Germinal center (tissue), 1 donor: Measurements from ENCODE around the gene EXOSC7.
"Not testable (repeated sequence)": the region's sequence is repeated elsewhere in the genome, so short reads cannot be mapped to it uniquely, and the experiment has no call there.

ENCODE experiments used
- DNase-seq: peaks from one replicate; pipeline ENCODE4 v3.0.0; 2012; ENCODE audit warnings: mixed read lengths, low spot score

The EXOSC7 gene

DNA sequence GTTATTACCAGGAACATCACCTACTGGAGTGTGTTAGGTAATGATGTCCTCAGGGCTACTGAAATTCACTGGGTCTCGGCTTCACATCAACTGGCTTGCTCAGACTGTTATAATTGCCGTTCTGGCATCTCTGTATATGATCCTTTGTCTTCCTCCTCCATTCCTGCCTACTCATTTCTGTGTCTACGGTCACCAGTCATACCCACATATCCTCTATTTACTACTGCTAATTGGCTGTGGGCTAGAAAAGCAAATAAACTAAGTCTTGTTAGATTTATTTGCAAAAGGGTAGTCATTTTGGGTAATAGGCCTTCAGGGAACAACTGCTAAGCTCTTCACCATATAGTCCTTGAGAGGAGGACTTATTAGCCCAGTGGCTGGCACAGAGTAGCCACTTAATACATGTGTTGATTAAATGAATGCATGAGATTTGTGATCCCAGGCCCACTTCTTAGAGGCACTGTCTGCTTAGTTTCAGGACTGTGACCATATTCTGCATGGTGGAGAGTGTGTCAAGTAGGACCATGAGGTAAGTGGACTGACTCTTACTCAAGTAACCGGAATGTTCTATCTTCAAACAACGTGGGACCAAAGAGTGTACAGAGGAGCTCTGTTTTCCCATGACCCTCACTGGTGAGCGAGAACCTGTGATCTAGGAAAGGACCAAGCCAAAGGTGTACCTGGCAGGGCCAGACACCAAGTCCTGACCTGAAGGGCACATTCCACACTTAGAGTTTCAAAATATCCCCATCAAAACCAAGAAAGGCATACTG is 13.2 kb upstream of the EXOSC7 start:
- DNase-seq: no peak

DNA sequence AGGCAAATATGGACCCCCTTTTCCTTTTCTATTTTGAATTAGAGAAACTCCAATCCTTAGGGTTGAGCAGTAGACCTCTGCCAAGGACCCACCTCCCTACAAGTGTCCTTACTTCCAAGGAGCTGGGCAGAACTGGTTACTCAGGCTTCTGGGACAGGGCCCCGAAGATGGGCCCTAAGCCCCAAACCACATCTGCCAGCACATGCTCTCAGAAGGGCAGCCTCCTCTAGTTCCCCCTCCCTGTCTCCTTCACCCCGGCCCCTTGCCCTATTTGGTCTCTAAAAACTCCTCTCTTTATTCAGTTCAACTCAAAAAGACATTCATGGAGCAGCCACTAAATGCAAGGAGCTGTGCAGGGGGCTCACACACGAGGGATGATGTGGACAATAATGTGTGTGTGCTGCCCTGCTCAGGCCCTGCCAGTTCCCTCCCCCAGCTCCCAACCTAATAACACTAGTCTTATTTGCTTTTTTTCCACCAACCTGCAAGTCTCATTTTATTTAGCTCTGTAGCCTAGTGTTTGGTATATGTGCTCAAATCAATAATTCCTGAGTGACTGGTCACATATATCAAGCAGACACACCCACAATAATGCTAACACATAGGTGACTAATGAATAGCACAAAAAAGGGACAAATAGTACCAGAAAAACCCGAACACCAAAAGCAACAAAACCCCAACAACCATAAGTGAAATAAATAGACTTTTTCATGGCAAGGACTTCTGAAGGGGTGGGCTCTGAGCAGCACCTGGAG is 12.3 kb upstream of the EXOSC7 start:
- DNase-seq: no peak

- DNase-seq: no peak
Observed at GRCh38 chr3:44965165-44965564, 10.9 kb upstream of the EXOSC7 start.

- no peak for DNase-seq
Observed at GRCh38 chr3:44966795-44967278, 9.2 kb upstream of the EXOSC7 start.

DNA sequence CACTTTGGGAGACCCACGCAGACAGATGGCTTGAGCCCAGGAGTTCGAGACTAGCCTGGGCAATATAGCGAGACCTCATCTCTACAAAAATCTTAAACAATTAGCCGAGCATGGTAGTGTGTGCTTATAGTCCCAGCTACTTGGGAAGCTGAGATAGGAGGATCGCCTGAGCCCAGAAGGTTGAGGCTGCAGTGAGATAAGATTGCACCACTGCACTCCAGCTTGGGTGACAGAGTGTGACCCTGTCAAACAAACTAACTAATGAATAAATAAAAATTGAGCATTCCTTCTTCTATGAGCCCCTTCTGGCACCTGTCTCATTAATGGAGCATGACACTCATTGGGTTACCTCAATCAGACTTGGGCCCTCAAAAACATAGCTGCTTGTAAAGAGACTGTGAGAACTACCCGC is 7.6 kb upstream of the EXOSC7 start:
- no peak for DNase-seq

- DNase-seq: peak; percentile 39
Observed at GRCh38 chr3:44969154-44969827, 6.8 kb upstream of the EXOSC7 start.

GRCh38 chr3:44969828-44970179 is 6.2 kb upstream of the EXOSC7 start:
- no peak for DNase-seq

GRCh38 chr3:44970926-44971490 is 5.0 kb upstream of the EXOSC7 start:
- DNase-seq: no peak

GRCh38 chr3:44974416-44974815 is 1.6 kb upstream of the EXOSC7 start:
- no peak for DNase-seq

DNA sequence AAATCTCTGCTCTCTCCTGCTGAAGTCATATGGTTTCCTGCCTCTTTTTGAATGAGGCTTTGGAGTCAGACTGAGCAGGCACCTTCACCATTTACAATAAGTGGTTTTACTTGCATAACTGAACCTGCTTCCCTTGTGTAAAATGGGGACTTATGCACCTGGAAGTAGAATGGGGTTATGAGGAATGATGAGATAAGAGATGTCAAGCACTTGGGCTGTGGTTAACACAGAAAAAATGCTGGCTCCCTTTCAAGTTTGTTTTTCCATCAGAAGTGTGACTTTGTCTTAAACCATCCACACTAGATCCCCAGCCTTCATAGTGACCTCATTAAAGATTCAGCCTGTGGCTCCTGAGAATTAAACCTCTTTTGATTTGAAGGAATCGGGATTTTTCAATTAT is 5.2 kb downstream of the EXOSC7 start:
- DNase-seq: no peak

DNA sequence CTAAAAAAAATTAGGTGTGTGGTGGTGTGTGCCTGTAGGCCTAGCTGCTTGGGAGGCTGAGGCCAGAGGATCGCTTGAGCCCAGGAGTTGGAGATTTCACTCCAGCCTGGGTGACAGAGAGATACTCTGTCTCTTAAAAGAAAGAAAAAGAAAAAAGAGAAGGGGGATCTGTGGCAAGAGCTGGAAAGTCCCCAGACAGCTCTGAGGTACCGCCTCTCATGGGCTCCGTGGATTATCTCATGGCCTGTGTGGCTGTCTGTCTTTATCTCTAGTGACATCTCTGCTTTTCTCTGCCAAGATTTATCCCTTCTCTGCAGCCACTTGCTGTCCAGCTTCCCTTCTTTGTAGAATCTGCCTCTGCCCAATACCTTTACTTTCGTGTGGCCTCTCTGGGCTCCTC is 5.7 kb downstream of the EXOSC7 start:
- no peak for DNase-seq

- DNase-seq: no peak
Observed at GRCh38 chr3:44982817-44983216, 6.8 kb downstream of the EXOSC7 start.

DNA sequence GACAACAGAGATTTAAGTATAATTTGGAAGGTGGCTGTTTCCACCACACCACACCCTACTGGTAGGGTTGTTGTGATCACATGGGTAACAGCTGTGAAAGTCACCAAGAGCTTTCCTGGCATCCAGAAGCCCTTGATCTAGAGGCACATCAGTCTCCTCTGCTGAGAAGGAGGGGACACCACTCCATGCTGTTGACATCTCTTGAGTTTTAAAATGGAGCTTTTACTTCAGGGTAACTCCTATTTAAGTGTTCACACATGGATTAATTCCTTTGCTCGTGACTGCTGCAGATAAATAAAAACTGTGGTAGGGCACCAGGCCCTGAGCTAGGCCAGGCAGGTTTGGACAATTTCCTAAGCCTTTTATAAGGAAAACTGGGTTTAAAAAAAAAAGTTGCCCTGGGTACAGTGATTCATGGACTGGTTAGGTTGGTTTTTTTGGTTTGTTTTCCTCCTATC is 7.5 kb downstream of the EXOSC7 start:
- no peak for DNase-seq

DNA sequence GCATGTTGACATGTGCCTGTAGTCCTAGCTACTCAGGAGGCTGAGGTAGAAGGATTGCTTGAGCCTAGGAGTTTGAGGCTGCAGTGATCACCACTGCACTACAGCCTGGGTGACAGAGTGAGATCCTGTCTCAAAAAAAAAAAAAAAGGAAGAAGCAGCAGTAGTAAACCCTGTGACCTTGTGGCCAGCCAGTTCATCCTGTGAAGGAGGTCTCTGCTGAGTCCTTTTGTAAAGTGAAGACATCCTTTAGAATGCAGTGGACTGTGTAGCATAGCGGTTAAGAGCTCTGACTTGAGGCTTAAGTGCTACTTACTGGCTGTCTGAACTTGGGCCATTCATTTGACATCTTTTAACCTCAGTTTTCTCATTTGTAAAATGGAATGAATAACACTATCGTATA is 8.3 kb downstream of the EXOSC7 start:
- no peak for DNase-seq

GRCh38 chr3:44986330-44986729 is 10.3 kb downstream of the EXOSC7 start:
- DNase-seq: not testable (repeated sequence)

DNA sequence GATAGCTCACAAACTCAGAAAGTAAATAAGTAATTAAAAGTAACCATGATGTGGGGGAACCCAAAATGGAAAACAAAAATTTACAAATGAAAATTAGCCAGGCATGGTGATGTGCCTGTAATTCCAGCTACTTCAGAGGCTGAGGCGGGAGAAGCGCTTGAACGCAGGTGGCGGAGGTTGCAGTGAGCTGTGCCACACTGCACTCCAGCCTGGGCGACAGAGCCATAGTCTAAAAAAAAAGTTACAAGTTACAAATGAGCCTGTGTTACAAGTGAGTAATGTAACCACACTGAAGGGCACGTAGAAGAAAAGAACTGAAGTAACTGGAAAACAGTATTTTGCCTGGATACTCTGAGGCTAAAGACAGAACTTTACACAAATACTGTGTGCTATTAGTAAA is 11.3 kb downstream of the EXOSC7 start:
- DNase-seq: no peak

DNA sequence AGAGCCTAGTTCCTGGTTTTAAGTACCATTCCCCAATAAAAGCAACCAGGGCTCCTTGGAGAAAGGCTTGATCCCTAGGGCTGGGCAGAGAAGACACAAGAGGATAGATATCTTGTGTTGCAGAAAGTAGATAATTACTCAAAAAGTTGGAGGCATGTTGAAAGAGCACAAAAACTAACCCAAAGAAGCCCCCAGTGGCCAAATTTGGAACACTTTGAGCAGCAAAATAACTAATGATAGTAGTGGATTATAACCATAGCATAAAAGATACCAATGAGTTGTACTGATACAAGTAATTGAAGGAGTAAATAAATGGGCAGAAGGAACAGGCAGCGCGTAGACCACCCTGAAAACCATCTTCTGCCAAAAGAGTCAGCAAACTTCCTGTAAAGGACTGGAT is 12.0 kb downstream of the EXOSC7 start:
- DNase-seq: peak; percentile 37

- DNase-seq: no peak
Observed at GRCh38 chr3:44989141-44989540, 13.1 kb downstream of the EXOSC7 start.

DNA sequence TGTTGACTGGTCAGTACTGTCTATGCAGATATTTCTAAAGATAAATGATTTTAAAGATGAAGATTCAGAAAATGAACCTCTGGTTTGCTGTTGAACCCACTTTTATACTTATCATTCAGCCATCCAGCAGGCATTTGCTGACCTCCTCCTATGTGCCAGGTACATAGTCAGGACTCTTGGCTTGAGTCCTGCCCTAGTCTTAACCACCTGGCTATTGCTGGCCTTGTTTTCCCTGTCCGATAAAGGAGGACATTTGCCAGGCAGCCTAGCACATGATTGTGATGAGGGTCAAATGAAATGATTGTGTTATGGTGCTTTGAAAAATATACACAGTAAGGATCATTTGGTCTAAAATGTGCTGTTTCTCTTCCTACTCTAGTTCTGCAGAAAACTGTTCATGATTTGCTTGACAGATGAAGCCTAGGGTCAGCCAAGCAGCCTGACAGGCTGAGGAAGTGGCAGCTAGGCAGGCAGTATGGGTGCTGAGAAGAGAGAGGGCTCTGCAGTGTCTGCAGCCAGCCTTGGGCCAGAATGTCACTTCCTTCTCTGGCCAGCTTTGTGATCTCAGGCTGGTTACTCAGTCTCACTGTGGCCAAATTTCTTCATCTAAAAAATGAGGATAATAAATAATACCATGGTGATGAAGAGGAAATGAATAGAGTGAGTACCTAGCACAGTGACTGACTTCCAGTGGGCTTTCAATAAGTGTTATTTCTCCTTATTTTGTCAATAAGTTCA is 13.8 kb downstream of the EXOSC7 start:
- DNase-seq: no peak

- DNase-seq: no peak
Observed at GRCh38 chr3:44991326-44991725, 15.3 kb downstream of the EXOSC7 start.

- peak; percentile 18 for DNase-seq
Observed at GRCh38 chr3:44992555-44993470, 16.8 kb downstream of the EXOSC7 start.
